GM12878 (cell line): Measurements from ENCODE around the gene PREP. TPM values are rescaled to one million over a fixed set of nuclear protein-coding genes. Genes with fewer than 3 reads are reported as not detected.

ENCODE experiments used
- ATAC-seq: fragments of 200-7000 bp; cut with Tn5 transposase; 3 replicates; pipeline ENCODE4 v1.9.1; 2020; ENCODE audit warnings: mild to moderate bottlenecking, moderate library complexity
- BruUV-seq: library from RNA; stranded (reverse); fragments of 400-500 nt; replicated peaks from 2 replicates; lab custom pipeline; 2021; lab: Mats Ljungman, UMichigan
- CTCF ChIA-PET: fragments of 300-600 bp; sonication (Branson Sonifier 250); formaldehyde crosslinking; extraction: SDS; loops from one replicate; lab custom pipeline; 2021; ENCODE audit warnings: inconsistent platforms; lab: Yijun Ruan, JAX
- POLR2A ChIA-PET: fragments of 350-600 bp; formaldehyde crosslinking; extraction: SDS; loops from one replicate; lab custom pipeline; 2021; ENCODE audit warnings: inconsistent platforms; lab: Charles Lee
- RAD21 ChIA-PET: fragments of 300-600 bp; sonication (Branson Sonifier 250); formaldehyde crosslinking; loops from one replicate; lab custom pipeline; 2023; ENCODE audit warnings: antibody characterized with exemption; ENCODE audit not compliant: unreplicated experiment; lab: Charles Lee
- SMC1A ChIA-PET: fragments of 300-600 bp; sonication (Branson Sonifier 250); formaldehyde crosslinking; loops from one replicate; lab custom pipeline; 2023; ENCODE audit not compliant: unreplicated experiment, uncharacterized antibody; lab: Charles Lee
- DNase-seq: peaks from one replicate; pipeline ENCODE4 v3.0.0-alpha.2; 2011; ENCODE audit warnings: low read depth, low spot score
- FAIRE-seq: peaks from 3 replicates; lab custom pipeline; 2011; peaks lifted over from hg19 to GRCh38; lab: Jason Lieb, UNC
- H2AFZ ChIP-seq: 2 replicates; pipeline ENCODE4 v1.6.0; 2011; ENCODE audit warnings: low read depth, low read length, control low read depth; ENCODE audit not compliant: control insufficient read depth
- H3K27ac ChIP-seq: 2 replicates; pipeline ENCODE4 v1.5.1; 2011; ENCODE audit warnings: control low read depth; ENCODE audit not compliant: control insufficient read depth, insufficient read depth
- H3K27me3 ChIP-seq, 2 experiments: replicated peaks in 1 of 2; 2 replicates each; pipeline versions ENCODE4 v1.6.0 to v1.6.1; 2011; ENCODE audit warnings: low read length in 1 of 2; ENCODE audit not compliant: control insufficient read depth in 2 of 2, insufficient read depth in 2 of 2
- H3K36me3 ChIP-seq, 2 experiments: 2 replicates each; pipeline ENCODE4 v1.5.1; 2011; ENCODE audit warnings: low read length in 1 of 2; ENCODE audit not compliant: control insufficient read depth in 2 of 2, insufficient read depth in 2 of 2
- H3K4me1 ChIP-seq: 2 replicates; pipeline ENCODE4 v1.6.1; 2011; ENCODE audit warnings: mild to moderate bottlenecking, low read length, moderate library complexity, mixed read lengths; ENCODE audit not compliant: control insufficient read depth, insufficient read depth
- H3K4me2 ChIP-seq: 2 replicates; pipeline ENCODE4 v1.6.0; 2011; ENCODE audit warnings: control low read depth; ENCODE audit not compliant: control insufficient read depth, insufficient read depth
- H3K4me3 ChIP-seq: fragments of 200-600 bp; sonication (generic); 2 replicates; pipeline ENCODE4 v1.5.1; 2016
- H3K79me2 ChIP-seq: 2 replicates; pipeline ENCODE4 v1.6.0; 2011; ENCODE audit warnings: low read length; ENCODE audit not compliant: control insufficient read depth, insufficient read depth
- H3K9ac ChIP-seq: 2 replicates; pipeline ENCODE4 v1.8.0; 2011; ENCODE audit warnings: low read length, control low read depth, mixed read lengths; ENCODE audit not compliant: control insufficient read depth, insufficient read depth
- H3K9me3 ChIP-seq: replicated peaks from 3 replicates; pipeline ENCODE4 v1.5.1; 2011; ENCODE audit warnings: mild to moderate bottlenecking, low read length; ENCODE audit not compliant: control insufficient read depth, insufficient read depth
- H4K20me1 ChIP-seq: 2 replicates; pipeline ENCODE4 v1.6.0; 2011; ENCODE audit not compliant: control insufficient read depth, insufficient read depth
- NFIC ChIP-seq: IDR thresholded peaks from 2 replicates; pipeline ENCODE4 v1.6.1; 2012; ENCODE audit warnings: low read depth, mild to moderate bottlenecking, inconsistent platforms, low read length, moderate library complexity
- SIX5 ChIP-seq: IDR thresholded peaks from 2 replicates; pipeline ENCODE4 v1.6.1; 2011; ENCODE audit warnings: mild to moderate bottlenecking, low read depth, low read length, moderate library complexity; ENCODE audit not compliant: severe bottlenecking
- ZNF24 ChIP-seq: fragments of 450-650 bp; IDR thresholded peaks from 2 replicates; pipeline ENCODE4 v1.6.1; 2017; ENCODE audit warnings: antibody characterized with exemption, mild to moderate bottlenecking
- in situ Hi-C: fragments of 300-500 bp; cut with MboI; formaldehyde crosslinking; loops from 9 replicates; pipeline ENCODE4 v1.14.3; 2018; ENCODE audit warnings: mixed read lengths
- intact Hi-C: fragments of 100-400 bp; cut with micrococcal nuclease; formaldehyde crosslinking; loops from one replicate; pipeline ENCODE4 v1.14.2; 2022; ENCODE audit not compliant: unreplicated experiment
- polyA plus RNA-seq, 11 experiments: library from polyadenylated mRNA; depleted of rRNA in 4 of 11; unstranded in 6 of 11; stranded (reverse) in 5 of 11; fragments of >200 nt; fragmentation: Nextera tagmentation in 4 of 11; fragmentation: Illumina TruSeq in 1 of 11; extraction: Ambion mirVana in 4 of 11; extraction: Trizol in 1 of 11; gene quantifications; 1 replicate in 1 of 11; 2 replicates in 10 of 11; pipeline versions ENCODE4 v1.2.1 to v1.2.3, GENCODE V29; 2011 to 2016; ENCODE audit warnings: inconsistent platforms in 2 of 11, missing spikeins in 2 of 11, low read depth in 1 of 11
- total RNA-seq, 4 experiments: library from RNA; depleted of rRNA in 3 of 4; stranded (reverse); fragments of >200 nt in 3 of 4; fragmentation: Illumina TruSeq in 1 of 4; extraction: Trizol in 1 of 4; gene quantifications; 2 replicates each; pipeline versions ENCODE4 v1.2.1 to v1.2.3, GENCODE V29; 2013 to 2021
- TF ChIP-seq, protein P1 (sequence below): IDR thresholded peaks from 2 replicates; pipeline ENCODE4 v1.6.1; 2012; ENCODE audit warnings: improper control_type of control experiment, low read depth, low read length; ENCODE audit not compliant: insufficient replicate concordance

PREP gene
- total and polyA plus RNA-seq, 10 of the 15 experiments (the other 5 are each of a cell fraction or from before 2014, with no cell fraction given) = 6.5 to 33.6 (median 18.1) TPM

DNA sequence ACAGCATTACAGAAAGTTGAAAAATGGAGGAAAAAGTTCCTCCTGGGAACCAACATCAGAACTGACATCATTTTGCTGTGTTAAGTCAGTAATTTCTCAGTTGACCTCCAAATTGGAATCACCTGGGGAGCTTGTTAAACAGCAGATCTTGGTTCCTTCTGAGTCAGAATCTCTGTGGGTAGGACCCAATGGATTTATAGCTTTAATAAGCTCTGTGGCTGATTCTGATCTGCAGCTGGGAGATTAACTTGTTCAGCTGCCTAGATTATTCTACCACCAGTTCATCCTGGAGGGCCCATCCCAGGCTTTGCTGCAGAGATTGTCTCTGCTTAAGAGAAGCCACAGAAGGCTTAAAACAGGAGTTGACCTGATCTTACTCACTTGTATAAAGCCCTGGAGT is 132.4 kb downstream of the PREP start:
- Histone ChIP-seq H4K20me1 (no peaks in the 10 kb centered on the region), H3K9ac (no peak overlapping the region), H3K4me3 (no peak overlapping the region), H3K36me3 (no peaks in the 10 kb centered on the region), H3K9me3 (no peaks in the 10 kb centered on the region), H3K79me2 (no peaks in the 10 kb centered on the region), H3K27ac (no peak overlapping the region), H3K4me1 (no peaks in the 10 kb centered on the region), H3K27me3 (no peaks in the 10 kb centered on the region), H2AFZ (no peak overlapping the region), H3K4me2 (no peak overlapping the region)
- ATAC-seq (no peak), DNase-seq (no peak), FAIRE-seq (no peak)
- ChIA-PET SMC1A (interaction anchor here (0.8 kb wide), 1 partner anchor 826 kb away, joined by 3 read pairs; no protein-coding TSS in a partner anchor), CTCF (no interaction called here), POLR2A (no interaction called here), RAD21 (no interaction called here)
- intact Hi-C loops (no loop called here), in situ Hi-C loops (no loop called here)
- no TSS peak for BruUV-seq
- TF ChIP-seq NFIC (no peak), ZNF24 (no peak), SIX5 (no peak)
- TF ChIP-seq, protein P1, sequence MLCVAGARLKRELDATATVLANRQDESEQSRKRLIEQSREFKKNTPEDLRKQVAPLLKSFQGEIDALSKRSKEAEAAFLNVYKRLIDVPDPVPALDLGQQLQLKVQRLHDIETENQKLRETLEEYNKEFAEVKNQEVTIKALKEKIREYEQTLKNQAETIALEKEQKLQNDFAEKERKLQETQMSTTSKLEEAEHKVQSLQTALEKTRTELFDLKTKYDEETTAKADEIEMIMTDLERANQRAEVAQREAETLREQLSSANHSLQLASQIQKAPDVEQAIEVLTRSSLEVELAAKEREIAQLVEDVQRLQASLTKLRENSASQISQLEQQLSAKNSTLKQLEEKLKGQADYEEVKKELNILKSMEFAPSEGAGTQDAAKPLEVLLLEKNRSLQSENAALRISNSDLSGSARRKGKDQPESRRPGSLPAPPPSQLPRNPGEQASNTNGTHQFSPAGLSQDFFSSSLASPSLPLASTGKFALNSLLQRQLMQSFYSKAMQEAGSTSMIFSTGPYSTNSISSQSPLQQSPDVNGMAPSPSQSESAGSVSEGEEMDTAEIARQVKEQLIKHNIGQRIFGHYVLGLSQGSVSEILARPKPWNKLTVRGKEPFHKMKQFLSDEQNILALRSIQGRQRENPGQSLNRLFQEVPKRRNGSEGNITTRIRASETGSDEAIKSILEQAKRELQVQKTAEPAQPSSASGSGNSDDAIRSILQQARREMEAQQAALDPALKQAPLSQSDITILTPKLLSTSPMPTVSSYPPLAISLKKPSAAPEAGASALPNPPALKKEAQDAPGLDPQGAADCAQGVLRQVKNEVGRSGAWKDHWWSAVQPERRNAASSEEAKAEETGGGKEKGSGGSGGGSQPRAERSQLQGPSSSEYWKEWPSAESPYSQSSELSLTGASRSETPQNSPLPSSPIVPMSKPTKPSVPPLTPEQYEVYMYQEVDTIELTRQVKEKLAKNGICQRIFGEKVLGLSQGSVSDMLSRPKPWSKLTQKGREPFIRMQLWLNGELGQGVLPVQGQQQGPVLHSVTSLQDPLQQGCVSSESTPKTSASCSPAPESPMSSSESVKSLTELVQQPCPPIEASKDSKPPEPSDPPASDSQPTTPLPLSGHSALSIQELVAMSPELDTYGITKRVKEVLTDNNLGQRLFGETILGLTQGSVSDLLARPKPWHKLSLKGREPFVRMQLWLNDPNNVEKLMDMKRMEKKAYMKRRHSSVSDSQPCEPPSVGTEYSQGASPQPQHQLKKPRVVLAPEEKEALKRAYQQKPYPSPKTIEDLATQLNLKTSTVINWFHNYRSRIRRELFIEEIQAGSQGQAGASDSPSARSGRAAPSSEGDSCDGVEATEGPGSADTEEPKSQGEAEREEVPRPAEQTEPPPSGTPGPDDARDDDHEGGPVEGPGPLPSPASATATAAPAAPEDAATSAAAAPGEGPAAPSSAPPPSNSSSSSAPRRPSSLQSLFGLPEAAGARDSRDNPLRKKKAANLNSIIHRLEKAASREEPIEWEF = no peak
